ENCODE measurements around the gene EFHC1. TPM values are rescaled to one million over a fixed set of nuclear protein-coding genes. Genes with fewer than 3 reads are reported as not detected.

Gene EFHC1
- total and polyA plus RNA-seq, 2 of the 13 experiments (the other 11 are each of a cell fraction or from before 2014, with no cell fraction given), result 23.4 to 29.5 TPM

DNA sequence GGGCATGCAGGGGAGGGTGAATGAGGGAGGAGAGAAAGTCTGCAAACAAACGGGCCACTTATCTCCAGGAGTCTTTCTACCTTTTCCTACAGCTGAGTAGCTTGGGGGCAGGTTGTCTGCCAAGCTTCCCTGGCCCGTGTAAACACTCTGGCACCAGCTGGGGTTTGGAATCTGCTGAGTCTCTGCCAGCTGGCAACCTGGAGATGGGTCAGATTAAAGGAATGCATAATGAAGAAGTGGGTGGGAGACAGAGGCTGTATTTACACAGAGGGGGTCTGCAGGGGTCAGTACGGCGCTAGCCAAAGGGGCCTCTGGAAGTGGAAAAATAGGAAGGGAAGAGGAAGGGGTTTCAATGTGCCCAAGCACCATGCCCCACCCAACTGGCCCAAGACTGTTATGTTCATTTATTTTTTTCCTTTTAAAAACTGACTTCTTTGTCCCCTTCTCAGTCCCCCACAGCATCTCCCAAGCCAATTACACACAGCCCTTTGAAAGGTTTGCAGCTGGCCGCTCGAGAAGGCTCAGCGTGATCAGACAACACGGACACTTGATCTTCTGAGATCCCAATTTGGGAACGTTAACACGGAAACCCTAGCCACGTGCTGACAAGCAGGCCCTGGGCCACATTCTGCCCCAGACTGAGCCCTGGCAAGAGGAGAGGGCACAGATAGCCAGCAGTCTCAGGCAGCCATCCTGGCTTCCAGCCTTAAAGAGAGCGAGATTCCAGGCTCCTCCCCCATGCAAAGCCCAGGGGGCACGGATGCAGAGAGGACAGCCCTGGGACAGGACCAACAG, 131.5 kb downstream of the EFHC1 start (continued):
- TF ChIP-seq CREB1 (IDR thresholded peaks at IDR 0.05), result no peak
- TF ChIP-seq CREB1 (CRISPR knock-in tag; IDR thresholded peaks at IDR 0.05), result no peak; the same call in 1 of the 2 replicates
- TF ChIP-seq, protein P1, sequence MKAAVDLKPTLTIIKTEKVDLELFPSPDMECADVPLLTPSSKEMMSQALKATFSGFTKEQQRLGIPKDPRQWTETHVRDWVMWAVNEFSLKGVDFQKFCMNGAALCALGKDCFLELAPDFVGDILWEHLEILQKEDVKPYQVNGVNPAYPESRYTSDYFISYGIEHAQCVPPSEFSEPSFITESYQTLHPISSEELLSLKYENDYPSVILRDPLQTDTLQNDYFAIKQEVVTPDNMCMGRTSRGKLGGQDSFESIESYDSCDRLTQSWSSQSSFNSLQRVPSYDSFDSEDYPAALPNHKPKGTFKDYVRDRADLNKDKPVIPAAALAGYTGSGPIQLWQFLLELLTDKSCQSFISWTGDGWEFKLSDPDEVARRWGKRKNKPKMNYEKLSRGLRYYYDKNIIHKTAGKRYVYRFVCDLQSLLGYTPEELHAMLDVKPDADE (CRISPR knock-in tag; IDR thresholded peaks at IDR 0.05), result no peak
- TF ChIP-seq ZNF430 (CRISPR knock-in tag; IDR thresholded peaks at IDR 0.05), result no peak
- peak; percentile 62 for TF ChIP-seq TEAD3 (CRISPR knock-in tag; optimal IDR thresholded peaks at IDR 0.05; ENCODE audit: borderline replicate concordance)
- TF ChIP-seq POLR2AphosphoS5 (IDR thresholded peaks at IDR 0.05; ENCODE audit: low read depth, low read length), result no peak
- TF ChIP-seq, protein P2, sequence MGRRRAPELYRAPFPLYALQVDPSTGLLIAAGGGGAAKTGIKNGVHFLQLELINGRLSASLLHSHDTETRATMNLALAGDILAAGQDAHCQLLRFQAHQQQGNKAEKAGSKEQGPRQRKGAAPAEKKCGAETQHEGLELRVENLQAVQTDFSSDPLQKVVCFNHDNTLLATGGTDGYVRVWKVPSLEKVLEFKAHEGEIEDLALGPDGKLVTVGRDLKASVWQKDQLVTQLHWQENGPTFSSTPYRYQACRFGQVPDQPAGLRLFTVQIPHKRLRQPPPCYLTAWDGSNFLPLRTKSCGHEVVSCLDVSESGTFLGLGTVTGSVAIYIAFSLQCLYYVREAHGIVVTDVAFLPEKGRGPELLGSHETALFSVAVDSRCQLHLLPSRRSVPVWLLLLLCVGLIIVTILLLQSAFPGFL (CRISPR knock-in tag; IDR thresholded peaks at IDR 0.05), result no peak
- TF ChIP-seq, protein P3, sequence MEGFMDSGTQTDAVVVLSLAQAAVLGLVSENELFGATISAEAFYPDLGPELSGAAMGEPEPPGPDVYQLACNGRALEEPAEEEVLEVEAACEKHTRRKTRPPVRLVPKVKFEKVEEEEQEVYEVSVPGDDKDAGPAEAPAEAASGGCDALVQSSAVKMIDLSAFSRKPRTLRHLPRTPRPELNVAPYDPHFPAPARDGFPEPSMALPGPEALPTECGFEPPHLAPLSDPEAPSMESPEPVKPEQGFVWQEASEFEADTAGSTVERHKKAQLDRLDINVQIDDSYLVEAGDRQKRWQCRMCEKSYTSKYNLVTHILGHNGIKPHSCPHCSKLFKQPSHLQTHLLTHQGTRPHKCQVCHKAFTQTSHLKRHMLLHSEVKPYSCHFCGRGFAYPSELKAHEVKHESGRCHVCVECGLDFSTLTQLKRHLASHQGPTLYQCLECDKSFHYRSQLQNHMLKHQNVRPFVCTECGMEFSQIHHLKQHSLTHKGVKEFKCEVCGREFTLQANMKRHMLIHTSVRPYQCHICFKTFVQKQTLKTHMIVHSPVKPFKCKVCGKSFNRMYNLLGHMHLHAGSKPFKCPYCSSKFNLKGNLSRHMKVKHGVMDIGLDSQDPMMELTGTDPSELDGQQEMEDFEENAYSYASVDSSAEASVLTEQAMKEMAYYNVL (CRISPR knock-in tag; IDR thresholded peaks at IDR 0.05; ENCODE audit: borderline replicate concordance), result peak; percentile 86
- no peak for TF ChIP-seq KLF11 (CRISPR knock-in tag; IDR thresholded peaks at IDR 0.05)
- TF ChIP-seq FOXP1 (IDR thresholded peaks at IDR 0.05), result no peak
- peak; percentile 18; the same call in 1 of the 2 replicates for TF ChIP-seq FOXP1 (CRISPR knock-in tag; IDR thresholded peaks at IDR 0.05)
- peak; percentile 2; the same call in 1 of the 2 replicates for TF ChIP-seq RCOR2 (CRISPR knock-in tag; IDR thresholded peaks at IDR 0.05)
- no peak for TF ChIP-seq MAF1 (CRISPR knock-in tag; IDR thresholded peaks at IDR 0.05; ENCODE audit: borderline replicate concordance)
- no peak for TF ChIP-seq SMC3 (IDR thresholded peaks at IDR 0.05; ENCODE audit: low read length)
- TF ChIP-seq GTF2F1 (IDR thresholded peaks at IDR 0.05; ENCODE audit: low read length), result no peak
- TF ChIP-seq HOXA5 (CRISPR knock-in tag; IDR thresholded peaks at IDR 0.05), result no peak
- no peak for TF ChIP-seq ZNF264 (CRISPR knock-in tag; IDR thresholded peaks at IDR 0.05)
- TF ChIP-seq POGZ (CRISPR knock-in tag; IDR thresholded peaks at IDR 0.05), result no peak
- TF ChIP-seq, protein P4, sequence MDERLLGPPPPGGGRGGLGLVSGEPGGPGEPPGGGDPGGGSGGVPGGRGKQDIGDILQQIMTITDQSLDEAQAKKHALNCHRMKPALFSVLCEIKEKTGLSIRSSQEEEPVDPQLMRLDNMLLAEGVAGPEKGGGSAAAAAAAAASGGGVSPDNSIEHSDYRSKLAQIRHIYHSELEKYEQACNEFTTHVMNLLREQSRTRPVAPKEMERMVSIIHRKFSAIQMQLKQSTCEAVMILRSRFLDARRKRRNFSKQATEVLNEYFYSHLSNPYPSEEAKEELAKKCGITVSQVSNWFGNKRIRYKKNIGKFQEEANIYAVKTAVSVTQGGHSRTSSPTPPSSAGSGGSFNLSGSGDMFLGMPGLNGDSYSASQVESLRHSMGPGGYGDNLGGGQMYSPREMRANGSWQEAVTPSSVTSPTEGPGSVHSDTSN (CRISPR knock-in tag; IDR thresholded peaks at IDR 0.05), result no peak
- TF ChIP-seq, protein P5, sequence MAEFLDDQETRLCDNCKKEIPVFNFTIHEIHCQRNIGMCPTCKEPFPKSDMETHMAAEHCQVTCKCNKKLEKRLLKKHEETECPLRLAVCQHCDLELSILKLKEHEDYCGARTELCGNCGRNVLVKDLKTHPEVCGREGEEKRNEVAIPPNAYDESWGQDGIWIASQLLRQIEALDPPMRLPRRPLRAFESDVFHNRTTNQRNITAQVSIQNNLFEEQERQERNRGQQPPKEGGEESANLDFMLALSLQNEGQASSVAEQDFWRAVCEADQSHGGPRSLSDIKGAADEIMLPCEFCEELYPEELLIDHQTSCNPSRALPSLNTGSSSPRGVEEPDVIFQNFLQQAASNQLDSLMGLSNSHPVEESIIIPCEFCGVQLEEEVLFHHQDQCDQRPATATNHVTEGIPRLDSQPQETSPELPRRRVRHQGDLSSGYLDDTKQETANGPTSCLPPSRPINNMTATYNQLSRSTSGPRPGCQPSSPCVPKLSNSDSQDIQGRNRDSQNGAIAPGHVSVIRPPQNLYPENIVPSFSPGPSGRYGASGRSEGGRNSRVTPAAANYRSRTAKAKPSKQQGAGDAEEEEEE (CRISPR knock-in tag; IDR thresholded peaks at IDR 0.05; ENCODE audit: borderline replicate concordance), result no peak
- TF ChIP-seq, protein P6, sequence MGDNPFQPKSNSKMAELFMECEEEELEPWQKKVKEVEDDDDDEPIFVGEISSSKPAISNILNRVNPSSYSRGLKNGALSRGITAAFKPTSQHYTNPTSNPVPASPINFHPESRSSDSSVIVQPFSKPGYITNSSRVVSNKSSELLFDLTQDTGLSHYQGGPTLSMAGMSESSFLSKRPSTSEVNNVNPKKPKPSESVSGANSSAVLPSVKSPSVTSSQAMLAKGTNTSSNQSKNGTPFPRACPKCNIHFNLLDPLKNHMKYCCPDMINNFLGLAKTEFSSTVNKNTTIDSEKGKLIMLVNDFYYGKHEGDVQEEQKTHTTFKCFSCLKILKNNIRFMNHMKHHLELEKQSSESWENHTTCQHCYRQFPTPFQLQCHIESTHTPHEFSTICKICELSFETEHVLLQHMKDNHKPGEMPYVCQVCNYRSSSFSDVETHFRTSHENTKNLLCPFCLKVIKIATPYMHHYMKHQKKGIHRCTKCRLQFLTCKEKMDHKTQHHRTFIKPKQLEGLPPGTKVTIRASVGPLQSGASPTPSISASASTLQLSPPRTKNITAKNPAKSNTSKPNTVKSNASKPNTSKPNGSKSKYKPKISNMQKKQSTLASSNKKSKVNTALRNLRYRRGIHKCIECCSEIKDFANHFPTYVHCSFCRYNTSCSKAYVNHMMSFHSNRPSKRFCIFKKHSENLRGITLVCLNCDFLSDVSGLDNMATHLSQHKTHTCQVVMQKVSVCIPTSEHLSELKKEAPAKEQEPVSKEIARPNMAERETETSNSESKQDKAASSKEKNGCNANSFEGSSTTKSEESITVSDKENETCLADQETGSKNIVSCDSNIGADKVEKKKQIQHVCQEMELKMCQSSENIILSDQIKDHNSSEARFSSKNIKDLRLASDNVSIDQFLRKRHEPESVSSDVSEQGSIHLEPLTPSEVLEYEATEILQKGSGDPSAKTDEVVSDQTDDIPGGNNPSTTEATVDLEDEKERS (CRISPR knock-in tag; IDR thresholded peaks at IDR 0.05), result no peak
